HepG2 (cell line): ENCODE data around the gene SAE1. TPM values are rescaled to one million over a fixed set of nuclear protein-coding genes. Genes with fewer than 3 reads are reported as not detected.
A peak's percentile ranks its signal among the peaks of the same experiment; 100 is the strongest.

ENCODE experiments used
- DNMT1 ChIP-seq: sonication (generic); formaldehyde crosslinking; IDR thresholded peaks from 2 replicates; pipeline ENCODE4 v1.5.1; 2020; ENCODE audit warnings: mild to moderate bottlenecking, missing genetic modification reagents
- ELF1 ChIP-seq: sonication (generic); formaldehyde crosslinking; IDR thresholded peaks from 2 replicates; pipeline ENCODE4 v1.4.0; 2020; ENCODE audit warnings: missing genetic modification reagents
- ETV5 ChIP-seq: IDR thresholded peaks from 2 replicates; pipeline ENCODE4 v1.6.1; 2018; ENCODE audit warnings: missing biosample characterization, missing genetic modification reagents, inconsistent platforms, borderline replicate concordance
- HMG20B ChIP-seq: conservative IDR thresholded peaks from 2 replicates; pipeline ENCODE4 v1.6.1; 2016; ENCODE audit warnings: missing genetic modification reagents, missing compliant biosample characterization
- HNRNPK ChIP-seq: fragments of 200-400 bp; formaldehyde crosslinking; IDR thresholded peaks from 2 replicates; pipeline ENCODE4 v1.6.1; 2018; ENCODE audit warnings: low read length, low read depth, moderate library complexity, mild to moderate bottlenecking; ENCODE audit not compliant: poor library complexity, severe bottlenecking
- KLF16 ChIP-seq, 2 experiments: sonication (generic) in 1 of 2; formaldehyde crosslinking in 1 of 2; IDR thresholded peaks; 2 replicates each; pipeline versions ENCODE4 v1.6.1 to v1.8.0; 2016 to 2023; ENCODE audit warnings: missing genetic modification reagents in 2 of 2, missing compliant biosample characterization in 1 of 2
- MAFG ChIP-seq: sonication (generic); formaldehyde crosslinking; IDR thresholded peaks from 2 replicates; pipeline ENCODE4 v1.5.1; 2020; ENCODE audit warnings: mild to moderate bottlenecking, missing genetic modification reagents
- MTF1 ChIP-seq: sonication (generic); formaldehyde crosslinking; IDR thresholded peaks from 2 replicates; pipeline ENCODE4 v1.5.0; 2020; ENCODE audit warnings: missing genetic modification reagents
- MXI1 ChIP-seq: IDR thresholded peaks from 3 replicates; pipeline ENCODE4 v1.6.1; 2012; ENCODE audit warnings: low read depth, low read length, inconsistent platforms, borderline replicate concordance
- NFATC3 ChIP-seq: sonication (generic); formaldehyde crosslinking; IDR thresholded peaks from 2 replicates; pipeline ENCODE4 v1.5.1; 2020; ENCODE audit warnings: mild to moderate bottlenecking, missing genetic modification reagents
- NPAS2 ChIP-seq: sonication (generic); formaldehyde crosslinking; IDR thresholded peaks from 2 replicates; pipeline ENCODE4 v1.8.0; 2022; ENCODE audit warnings: mild to moderate bottlenecking, missing genetic modification reagents, borderline replicate concordance
- POLR2AphosphoS5 ChIP-seq: IDR thresholded peaks from 2 replicates; pipeline ENCODE4 v1.6.1; 2012; ENCODE audit warnings: low read depth, low read length
- RBM39 ChIP-seq: fragments of 200-400 bp; formaldehyde crosslinking; IDR thresholded peaks from one replicate; pipeline ENCODE4 v1.6.1; 2018; ENCODE audit warnings: antibody characterized with exemption, mild to moderate bottlenecking, low read depth, low read length; ENCODE audit not compliant: poor library complexity, severe bottlenecking
- SP1 ChIP-seq, 2 experiments: fragments of 450-650 bp in 1 of 2; sonication (generic) in 1 of 2; formaldehyde crosslinking in 1 of 2; IDR thresholded peaks; 2 replicates each; pipeline versions ENCODE4 v1.4.0 to v1.6.1; 2016 to 2020; ENCODE audit warnings: missing genetic modification reagents in 1 of 2
- TBX3 ChIP-seq: fragments of 450-650 bp; IDR thresholded peaks from 2 replicates; pipeline ENCODE4 v1.6.1; 2017; ENCODE audit warnings: antibody characterized with exemption, mild to moderate bottlenecking, inconsistent platforms, borderline replicate concordance
- TCF12 ChIP-seq, 2 experiments: fragments of 450-650 bp in 1 of 2; sonication (generic) in 1 of 2; formaldehyde crosslinking in 1 of 2; IDR thresholded peaks; 2 replicates each; pipeline versions ENCODE4 v1.6.1 to v1.8.0; 2017 to 2022; ENCODE audit warnings: antibody characterized with exemption in 1 of 2, mild to moderate bottlenecking in 1 of 2, missing genetic modification reagents in 1 of 2, moderate library complexity in 1 of 2
- TOPORS ChIP-seq: sonication (generic); formaldehyde crosslinking; IDR thresholded peaks from 2 replicates; pipeline ENCODE4 v1.8.0; 2023; ENCODE audit warnings: mild to moderate bottlenecking, missing genetic modification reagents
- ZBTB1 ChIP-seq: sonication (generic); formaldehyde crosslinking; IDR thresholded peaks from 2 replicates; pipeline ENCODE4 v1.4.0; 2020; ENCODE audit warnings: missing genetic modification reagents, borderline replicate concordance
- ZBTB33 ChIP-seq: sonication (generic); formaldehyde crosslinking; IDR thresholded peaks from 2 replicates; pipeline ENCODE4 v1.4.0; 2020; ENCODE audit warnings: missing genetic modification reagents
- ZNF256 ChIP-seq: sonication (generic); formaldehyde crosslinking; conservative IDR thresholded peaks from 2 replicates; pipeline ENCODE4 v1.4.0; 2020; ENCODE audit warnings: missing genetic modification reagents
- ZNF264 ChIP-seq: sonication (generic); formaldehyde crosslinking; IDR thresholded peaks from 2 replicates; pipeline ENCODE4 v1.4.0; 2020; ENCODE audit warnings: missing genetic modification reagents
- ZNF337 ChIP-seq: sonication (generic); formaldehyde crosslinking; IDR thresholded peaks from 2 replicates; pipeline ENCODE4 v1.5.1; 2020; ENCODE audit warnings: missing genetic modification reagents, low read depth, mild to moderate bottlenecking, borderline replicate concordance
- ZNF460 ChIP-seq: sonication (generic); formaldehyde crosslinking; IDR thresholded peaks from 2 replicates; pipeline ENCODE4 v1.5.1; 2020; ENCODE audit warnings: missing genetic modification reagents, mild to moderate bottlenecking, borderline replicate concordance
- ZNF552 ChIP-seq: sonication (generic); formaldehyde crosslinking; IDR thresholded peaks from 2 replicates; pipeline ENCODE4 v1.9.0; 2022; ENCODE audit warnings: missing genetic modification reagents, mild to moderate bottlenecking, borderline replicate concordance
- ZNF563 ChIP-seq: sonication (generic); formaldehyde crosslinking; IDR thresholded peaks from 2 replicates; pipeline ENCODE4 v1.8.0; 2022; ENCODE audit warnings: mild to moderate bottlenecking, moderate library complexity, missing genetic modification reagents
- ZNF607 ChIP-seq: sonication (generic); formaldehyde crosslinking; IDR thresholded peaks from 2 replicates; pipeline ENCODE4 v1.5.1; 2020; ENCODE audit warnings: missing genetic modification reagents, mild to moderate bottlenecking, borderline replicate concordance
- ZNF746 ChIP-seq: sonication (generic); formaldehyde crosslinking; IDR thresholded peaks from 2 replicates; pipeline ENCODE4 v1.8.0; 2022; ENCODE audit warnings: mild to moderate bottlenecking, missing genetic modification reagents
- ZNF768 ChIP-seq: sonication (generic); formaldehyde crosslinking; IDR thresholded peaks from 2 replicates; pipeline ENCODE4 v1.4.0; 2020; ENCODE audit warnings: missing genetic modification reagents
- ZNF772 ChIP-seq: sonication (generic); formaldehyde crosslinking; IDR thresholded peaks from 2 replicates; pipeline ENCODE4 v1.5.0; 2020; ENCODE audit warnings: mild to moderate bottlenecking, missing genetic modification reagents
- ZNF841 ChIP-seq: sonication (generic); formaldehyde crosslinking; IDR thresholded peaks from 2 replicates; pipeline ENCODE4 v1.8.1; 2023; ENCODE audit warnings: missing genetic modification reagents, borderline replicate concordance
- ZSCAN22 ChIP-seq: sonication (generic); formaldehyde crosslinking; IDR thresholded peaks from 2 replicates; pipeline ENCODE4 v1.4.0; 2020; ENCODE audit warnings: mild to moderate bottlenecking, missing genetic modification reagents
- polyA plus RNA-seq, 8 experiments: library from polyadenylated mRNA; depleted of rRNA in 3 of 8; stranded (reverse) in 7 of 8; unstranded in 1 of 8; fragments of >200 nt; fragmentation: Illumina TruSeq in 4 of 8; extraction: Trizol in 4 of 8; gene quantifications; 2 replicates each; pipeline versions ENCODE4 v1.2.1 to v1.2.3, GENCODE V29; 2011 to 2016; ENCODE audit warnings: low read depth in 4 of 8, missing spikeins in 1 of 8, mixed read lengths in 1 of 8; ENCODE audit not compliant: insufficient read depth in 1 of 8
- total RNA-seq, 5 experiments: library from RNA; depleted of rRNA; stranded (reverse); fragments of >200 nt; fragmentation: Illumina TruSeq; extraction: Trizol; gene quantifications; 2 replicates each; pipeline ENCODE4 v1.2.3, GENCODE V29; 2016; ENCODE audit warnings: low read depth in 1 of 5

SAE1 gene
- total and polyA plus RNA-seq, 2 of the 13 experiments (the other 11 are each of a cell fraction or from before 2014, with no cell fraction given), result 87.6 to 197 TPM

- TF ChIP-seq TCF12 (IDR thresholded peaks at IDR 0.05), result no peak
- no peak for TF ChIP-seq TCF12 (CRISPR knock-in tag; IDR thresholded peaks at IDR 0.05)
- no peak for TF ChIP-seq HNRNPK
- 0 out of 2 replicates have a peak, but pooled peaks have one; percentile 3 for TF ChIP-seq ZSCAN22 (CRISPR knock-in tag)
- no peak; the same call in 1 of the 2 replicates for TF ChIP-seq TBX3
- no peak for TF ChIP-seq ZNF563
- TF ChIP-seq ZNF552 (CRISPR knock-in tag), result no peak
- no peak for TF ChIP-seq NFATC3 (CRISPR knock-in tag)
- no peak for TF ChIP-seq DNMT1 (CRISPR knock-in tag)
- TF ChIP-seq ZNF768 (CRISPR knock-in tag), result peak; percentile 53; the same call in 1 of the 2 replicates
- 0 out of 2 replicates have a peak, but pooled peaks have one; percentile 53 for TF ChIP-seq ZNF337 (CRISPR knock-in tag)
- no peak for TF ChIP-seq ZNF460 (CRISPR knock-in tag)
- TF ChIP-seq ZBTB33 (CRISPR knock-in tag), result peak; percentile 21; the same call in 1 of the 2 replicates
- no peak for TF ChIP-seq RBM39
- peak; percentile 65; the same call in 1 of the 2 replicates for TF ChIP-seq ETV5 (CRISPR knock-in tag)
- no peak for TF ChIP-seq HMG20B (CRISPR knock-in tag)
- peak; percentile 74 for TF ChIP-seq ZNF607
- TF ChIP-seq ELF1 (CRISPR knock-in tag), result peak; percentile 63
- no peak for TF ChIP-seq ZNF256 (CRISPR knock-in tag)
- TF ChIP-seq MXI1, result peak; percentile 75; the same call in 1 of the 3 replicates
- TF ChIP-seq POLR2AphosphoS5, result peak; percentile 80
- no peak for TF ChIP-seq NPAS2
- TF ChIP-seq MAFG (CRISPR knock-in tag), result no peak
- peak; percentile 45; the same call in 1 of the 2 replicates for TF ChIP-seq ZNF746
- no peak for TF ChIP-seq ZNF841
- TF ChIP-seq SP1 (IDR thresholded peaks at IDR 0.05), result no peak
- TF ChIP-seq SP1 (CRISPR knock-in tag; IDR thresholded peaks at IDR 0.05), result 0 out of 2 replicates have a peak, but pooled peaks have one; percentile 22
- no peak for TF ChIP-seq ZBTB1
- peak; percentile 65; the same call in 1 of the 2 replicates for TF ChIP-seq ZNF772 (CRISPR knock-in tag)
- peak in 1 of 2 experiments; percentile 53; a peak in 2 of 4 replicates for TF ChIP-seq KLF16 (CRISPR knock-in tag; IDR thresholded peaks at IDR 0.05)
- TF ChIP-seq ZNF264 (CRISPR knock-in tag), result 0 out of 2 replicates have a peak, but pooled peaks have one; percentile 42
- no peak for TF ChIP-seq TOPORS (CRISPR knock-in tag)
- no peak for TF ChIP-seq MTF1
These were observed at the start of gene SAE1 (continued) for GRCh38 chr19:47130589-47131227.
